H1 (cell line): Measurements from ENCODE around the gene RAD9A. TPM values are rescaled to one million over a fixed set of nuclear protein-coding genes. Genes with fewer than 3 reads are reported as not detected.

Experiments used
- ATF2 ChIP-seq: IDR thresholded peaks from 2 replicates; pipeline ENCODE4 v1.6.1; 2012; ENCODE audit warnings: low read length, inconsistent platforms
- ATF3 ChIP-seq: IDR thresholded peaks from 2 replicates; pipeline ENCODE4 v1.6.1; 2011; ENCODE audit warnings: low read depth, mild to moderate bottlenecking, low read length; ENCODE audit not compliant: insufficient read depth
- CEBPB ChIP-seq: IDR thresholded peaks from 2 replicates; pipeline ENCODE4 v1.6.1; 2012; ENCODE audit warnings: low read depth, low read length
- CTBP2 ChIP-seq: IDR thresholded peaks from 2 replicates; pipeline ENCODE4 v1.7.0; 2011; ENCODE audit warnings: borderline replicate concordance, mild to moderate bottlenecking, moderate library complexity, mixed read lengths, low read length; ENCODE audit not compliant: insufficient read depth, insufficient read length
- CTCF ChIP-seq, 3 experiments: IDR thresholded peaks; 1 replicate in 2 of 3; 2 replicates in 1 of 3; pipeline versions ENCODE4 v1.5.1 to v1.6.1; 2011; ENCODE audit warnings: low read length in 3 of 3, mild to moderate bottlenecking in 3 of 3, inconsistent platforms in 2 of 3, low read depth in 1 of 3, moderate library complexity in 1 of 3; ENCODE audit not compliant: insufficient read depth in 1 of 3; ENCODE audit errors: control extremely low read depth in 1 of 3
- EGR1 ChIP-seq: IDR thresholded peaks from 2 replicates; pipeline ENCODE4 v1.6.1; 2011; ENCODE audit warnings: low read depth, low read length, borderline replicate concordance
- EZH2 ChIP-seq: fragments of 200-600 bp; sonication (generic); IDR thresholded peaks from 2 replicates; pipeline ENCODE4 v1.7.1; 2012; ENCODE audit warnings: low read depth, mild to moderate bottlenecking, moderate library complexity, low read length, inconsistent platforms; ENCODE audit not compliant: severe bottlenecking
- HDAC2 ChIP-seq, 2 experiments: fragments of 300-600 bp in 1 of 2; sonication (generic) in 1 of 2; IDR thresholded peaks; 2 replicates each; pipeline ENCODE4 v1.6.1; 2011 to 2012; ENCODE audit warnings: low read depth in 2 of 2, low read length in 2 of 2, mild to moderate bottlenecking in 2 of 2, moderate library complexity in 2 of 2, borderline replicate concordance in 1 of 2, inconsistent platforms in 1 of 2
- NRF1 ChIP-seq: IDR thresholded peaks from 2 replicates; pipeline ENCODE4 v1.6.1; 2011; ENCODE audit warnings: mild to moderate bottlenecking, low read depth, low read length, improper control_type of control experiment
- PHF8 ChIP-seq: fragments of 200-600 bp; sonication (generic); conservative IDR thresholded peaks from 2 replicates; pipeline ENCODE4 v1.7.1; 2012; ENCODE audit warnings: low read depth, mild to moderate bottlenecking, inconsistent platforms, low read length, moderate library complexity
- POU5F1 ChIP-seq: IDR thresholded peaks from 2 replicates; pipeline ENCODE4 v1.6.1; 2011; ENCODE audit warnings: low read depth, mild to moderate bottlenecking, low read length, moderate library complexity
- RBBP5 ChIP-seq: IDR thresholded peaks from 2 replicates; pipeline ENCODE4 v1.7.1; 2012; ENCODE audit warnings: low read depth, mild to moderate bottlenecking, inconsistent platforms, low read length, moderate library complexity, borderline replicate concordance
- RFX5 ChIP-seq: IDR thresholded peaks from 2 replicates; pipeline ENCODE4 v1.6.1; 2011; ENCODE audit warnings: low read depth, low read length, improper control_type of control experiment, borderline replicate concordance
- SP1 ChIP-seq: IDR thresholded peaks from 2 replicates; pipeline ENCODE4 v1.6.1; 2011; ENCODE audit warnings: low read depth, low read length
- SUZ12 ChIP-seq: fragments of 200-600 bp; sonication (generic); IDR thresholded peaks from 2 replicates; pipeline ENCODE4 v1.6.1; 2012; ENCODE audit warnings: mild to moderate bottlenecking, inconsistent platforms, low read length, moderate library complexity, mixed read lengths
- TBP ChIP-seq: IDR thresholded peaks from 2 replicates; pipeline ENCODE4 v1.6.1; 2011; ENCODE audit warnings: low read depth, low read length, improper control_type of control experiment
- polyA plus RNA-seq, 7 experiments: library from polyadenylated mRNA; depleted of rRNA in 3 of 7; stranded (reverse) in 5 of 7; unstranded in 2 of 7; fragments of >200 nt in 5 of 7; fragments of 200-250 nt in 2 of 7; gene quantifications; 1 replicate in 5 of 7; 2 replicates in 1 of 7; 4 replicates in 1 of 7; pipeline versions ENCODE4 v1.2.1 to v1.2.3, GENCODE V29; 2011 to 2013; ENCODE audit warnings: missing spikeins in 2 of 7, mixed read lengths in 2 of 7
- total RNA-seq: library from RNA; stranded (reverse); fragmentation: NEBNext Ultra II Directional; extraction: Animal tissue kit (Norgen Biotek cat#: 25700); gene quantifications from 2 replicates; pipeline ENCODE4 v1.2.1, GENCODE V29; 2021

RAD9A gene
- total and polyA plus RNA-seq, 2 of the 8 experiments (the other 6 are each of a cell fraction or from before 2014, with no cell fraction given), result 22.2 to 25.5 TPM

GRCh38 chr11:67373648-67374570, 17.9 kb upstream of the RAD9A start (continued):
- TF ChIP-seq EZH2 (no peak), HDAC2 (IDR thresholded peaks at IDR 0.05; ENCODE audit: borderline replicate concordance in 1 of 2, low read depth in 2 of 2, low read length in 2 of 2) (0 out of 4 replicates have a peak, but pooled peaks have one; percentile 11 to 50), EGR1 (0 out of 2 replicates have a peak, but pooled peaks have one; percentile 19), CEBPB (no peak), SUZ12 (0 out of 2 replicates have a peak, but pooled peaks have one; percentile 39), ATF2 (no peak), TBP (no peak), NRF1 (no peak), CTCF (IDR thresholded peaks at IDR 0.05; ENCODE audit: control extremely low read depth in 1 of 3, insufficient read depth in 1 of 3, low read depth in 1 of 3, low read length in 3 of 3) (peak in 2 of 3 experiments; percentile 29 to 34; a peak in 3 of 4 replicates), RBBP5 (no peak), ATF3 (no peak), RFX5 (no peak), PHF8 (no peak), CTBP2 (peak; percentile 90), SP1 (no peak), POU5F1 (no peak)
